Measurements from ENCODE around the gene NTRK3. TPM values are rescaled to one million over a fixed set of nuclear protein-coding genes. Genes with fewer than 3 reads are reported as not detected.

Gene NTRK3
- total RNA-seq, 2 donors from 2014 or later, result 0.66 to 5.2 TPM

- TF ChIP-seq CTCF (IDR thresholded peaks at IDR 0.05), result no peak
- TF ChIP-seq POLR2A (IDR thresholded peaks at IDR 0.05), result no peak
- intact Hi-C loops (cut with DNase I), result no loop called here
- 39 to 54% methylated on average over 10 of the region's 10 CpGs for WGBS, 2 donors
- DNase-seq (no peak), ATAC-seq (no peak)
- Histone ChIP-seq H3K36me3 (replicated peaks in 1 of 2; ENCODE audit: insufficient read depth in 1 of 2, low read depth in 2 of 2) (no peaks in the 10 kb centered on the region), H3K27ac (no peak overlapping the region), H3K27me3 (no peaks in the 10 kb centered on the region), H3K9me3 (no peaks in the 10 kb centered on the region), H3K4me3 (no peak overlapping the region), H3K4me1 (no peaks in the 10 kb centered on the region)
Observed at GRCh38 chr15:88098361-88098760, 158.2 kb downstream of the NTRK3 start.

GRCh38 chr15:88091444-88092016 is 165.0 kb downstream of the NTRK3 start:
- peaks cover 0 to 8% of the 10 kb centered on the region in 2 donors for H3K27me3 ChIP-seq
- TF ChIP-seq CTCF (IDR thresholded peaks at IDR 0.05), result no peak
- TF ChIP-seq POLR2A (IDR thresholded peaks at IDR 0.05), result no peak
- intact Hi-C loops (cut with DNase I), result no loop called here
- H3K36me3 ChIP-seq (replicated peaks in 1 of 2; ENCODE audit: insufficient read depth in 1 of 2, low read depth in 2 of 2), result no peaks in the 10 kb centered on the region
- ATAC-seq, result no peak
- H3K27ac ChIP-seq, result no peak overlapping the region
- no peak for DNase-seq
- no peak overlapping the region for H3K4me3 ChIP-seq
- no peaks in the 10 kb centered on the region for H3K4me1 ChIP-seq
- WGBS, 2 donors, result 50 to 73% methylated on average over 3 of the region's 3 CpGs
- no peaks in the 10 kb centered on the region for H3K9me3 ChIP-seq

GRCh38 chr15:88090481-88091011 is 166.0 kb downstream of the NTRK3 start:
- peaks cover 0 to 8% of the 10 kb centered on the region in 2 donors for H3K27me3 ChIP-seq
- no peaks in the 10 kb centered on the region for H3K9me3 ChIP-seq
- no peak overlapping the region for H3K4me3 ChIP-seq
- no peak overlapping the region for H3K27ac ChIP-seq
- intact Hi-C loops (cut with DNase I), result no loop called here
- H3K36me3 ChIP-seq (replicated peaks in 1 of 2; ENCODE audit: insufficient read depth in 1 of 2, low read depth in 2 of 2), result no peaks in the 10 kb centered on the region
- ATAC-seq (no peak), DNase-seq (no peak)
- WGBS, 2 donors, result 18% methylated on average over 6 of the region's 6 CpGs
- H3K4me1 ChIP-seq, result no peaks in the 10 kb centered on the region
- TF ChIP-seq POLR2A (IDR thresholded peaks at IDR 0.05) (no peak), CTCF (IDR thresholded peaks at IDR 0.05) (no peak)

DNA sequence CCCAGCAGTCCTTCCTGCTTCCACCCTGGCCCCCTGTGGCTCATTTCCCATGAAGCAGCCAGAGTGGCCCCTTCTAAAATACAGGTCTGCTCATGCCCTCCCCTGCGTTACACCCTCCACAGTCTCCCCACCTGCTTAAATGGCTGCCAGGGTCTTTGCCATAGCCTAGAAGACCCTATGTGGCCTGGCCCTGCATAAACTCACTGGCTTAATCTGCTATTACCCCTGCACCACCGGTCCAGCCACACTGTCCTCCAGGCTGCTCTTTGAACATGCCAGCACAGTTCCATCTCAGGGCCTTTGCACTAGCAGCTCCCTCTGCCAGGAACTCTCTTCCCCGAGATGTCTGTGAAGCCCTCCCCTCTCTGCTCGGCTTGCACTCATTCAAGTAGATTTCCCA is 166.8 kb downstream of the NTRK3 start:
- TF ChIP-seq POLR2A (IDR thresholded peaks at IDR 0.05) (no peak), CTCF (IDR thresholded peaks at IDR 0.05) (no peak)
- H3K36me3 ChIP-seq (replicated peaks in 1 of 2; ENCODE audit: insufficient read depth in 1 of 2, low read depth in 2 of 2), result no peaks in the 10 kb centered on the region
- no peak overlapping the region for H3K27ac ChIP-seq
- H3K9me3 ChIP-seq, result no peaks in the 10 kb centered on the region
- intact Hi-C loops (cut with DNase I), result no loop called here
- no peak for DNase-seq
- H3K4me1 ChIP-seq, result no peaks in the 10 kb centered on the region
- peaks cover 0 to 8% of the 10 kb centered on the region in 2 donors for H3K27me3 ChIP-seq
- H3K4me3 ChIP-seq, result no peak overlapping the region
- no peak for ATAC-seq
- 51 to 52% methylated on average over 4 of the region's 4 CpGs for WGBS, 2 donors

- Histone ChIP-seq H3K27me3 (peaks cover 0 to 8% of the 10 kb centered on the region in 2 donors), H3K27ac (no peak overlapping the region), H3K36me3 (replicated peaks in 1 of 2; ENCODE audit: insufficient read depth in 1 of 2, low read depth in 2 of 2) (no peaks in the 10 kb centered on the region), H3K4me3 (no peak overlapping the region), H3K4me1 (no peaks in the 10 kb centered on the region), H3K9me3 (no peaks in the 10 kb centered on the region)
- intact Hi-C loops (cut with DNase I), result no loop called here
- DNase-seq (no peak), ATAC-seq (no peak)
- TF ChIP-seq CTCF (IDR thresholded peaks at IDR 0.05), result no peak
- no peak for TF ChIP-seq POLR2A (IDR thresholded peaks at IDR 0.05)
- WGBS, 2 donors, result 14 to 23% methylated on average over 6 of the region's 6 CpGs
Observed at GRCh38 chr15:88089024-88089620, 167.4 kb downstream of the NTRK3 start.
